Measurements from ENCODE around the gene DNAH8.
"Not testable (repeated sequence)": the region's sequence is repeated elsewhere in the genome, so short reads cannot be mapped to it uniquely, and the experiment has no call there.

Gene DNAH8

GRCh38 chr6:38750968-38751615 lies 36.0 kb downstream of the DNAH8 start:
- DNase-seq (ENCODE audit: low read depth in 2 of 2) = no peak

- no peak for DNase-seq (ENCODE audit: low read depth in 2 of 2)
These were observed 38.6 kb downstream of the DNAH8 start for GRCh38 chr6:38753707-38754106.

GRCh38 chr6:38755207-38755606 lies 40.1 kb downstream of the DNAH8 start:
- no peak for DNase-seq (ENCODE audit: low read depth in 2 of 2)

GRCh38 chr6:38755874-38756273 lies 40.8 kb downstream of the DNAH8 start:
- no peak for DNase-seq (ENCODE audit: low read depth in 2 of 2)

GRCh38 chr6:38760097-38760496 lies 45.0 kb downstream of the DNAH8 start:
- no peak for DNase-seq (ENCODE audit: low read depth in 2 of 2)

DNA sequence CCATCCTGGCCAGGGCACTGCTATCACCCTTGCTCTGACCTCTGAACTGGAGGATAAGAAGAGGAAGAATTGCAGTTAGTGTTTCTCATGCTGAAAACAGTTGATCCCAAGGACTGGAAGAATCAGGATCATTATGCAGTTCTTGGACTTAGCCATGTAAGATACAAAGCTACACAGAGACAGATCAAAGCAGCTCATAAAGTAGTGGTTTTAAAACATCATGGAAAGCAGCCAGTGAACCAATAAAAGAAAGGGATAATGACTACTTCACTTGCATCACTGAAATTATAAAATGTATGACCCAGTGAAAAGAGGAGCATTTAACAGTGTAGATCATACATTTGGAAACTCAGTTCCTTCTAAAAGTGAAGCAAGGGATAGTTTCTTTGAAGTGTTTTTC lies 47.7 kb downstream of the DNAH8 start:
- DNase-seq (ENCODE audit: low read depth in 2 of 2) = no peak

DNA sequence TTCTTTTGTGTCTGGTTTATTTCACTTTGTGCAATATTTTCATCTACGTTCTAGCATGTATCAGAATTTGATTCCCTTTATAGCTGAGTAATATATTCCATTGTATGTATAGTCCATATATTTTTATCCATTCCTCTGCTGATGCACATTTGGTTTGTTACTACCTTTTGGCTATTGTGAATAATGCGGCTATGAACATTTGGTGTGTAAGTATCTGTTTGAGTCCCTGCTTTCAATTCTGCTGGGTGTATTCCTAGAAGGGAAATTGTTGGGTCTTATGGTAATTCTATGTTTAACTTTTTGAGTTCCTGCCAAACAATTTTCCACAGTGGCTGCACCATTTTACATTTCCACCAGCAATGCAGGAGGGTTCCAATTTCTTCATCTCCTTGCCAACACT lies 52.4 kb downstream of the DNAH8 start:
- DNase-seq (ENCODE audit: low read depth in 2 of 2) = no peak

GRCh38 chr6:38773338-38773737 lies 58.2 kb downstream of the DNAH8 start:
- no peak for DNase-seq (ENCODE audit: low read depth in 2 of 2)

GRCh38 chr6:38774929-38775707 lies 60.0 kb downstream of the DNAH8 start:
- DNase-seq (ENCODE audit: low read depth in 2 of 2) = no peak

DNA sequence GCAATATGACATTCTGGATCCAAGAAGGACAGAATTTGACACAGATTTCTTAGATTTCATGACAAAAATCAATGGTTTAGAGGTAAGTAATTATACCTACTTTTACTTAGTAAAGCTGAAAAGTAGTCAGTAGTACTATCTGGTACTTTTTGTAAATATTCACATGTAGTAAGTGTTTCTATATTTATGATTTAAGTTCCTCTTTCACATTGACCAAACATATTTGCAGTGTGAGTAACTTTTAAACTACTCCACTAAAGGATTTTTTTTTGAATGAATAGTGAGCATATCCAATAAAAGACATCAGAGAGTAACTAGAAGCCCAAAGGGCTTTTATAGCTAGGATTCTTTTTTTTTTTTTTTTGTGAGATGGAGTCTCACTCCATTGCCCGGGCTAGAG lies 60.8 kb downstream of the DNAH8 start:
- DNase-seq (ENCODE audit: low read depth in 2 of 2) = no peak

GRCh38 chr6:38776515-38776914 lies 61.4 kb downstream of the DNAH8 start:
- no peak for DNase-seq (ENCODE audit: low read depth in 2 of 2)

DNA sequence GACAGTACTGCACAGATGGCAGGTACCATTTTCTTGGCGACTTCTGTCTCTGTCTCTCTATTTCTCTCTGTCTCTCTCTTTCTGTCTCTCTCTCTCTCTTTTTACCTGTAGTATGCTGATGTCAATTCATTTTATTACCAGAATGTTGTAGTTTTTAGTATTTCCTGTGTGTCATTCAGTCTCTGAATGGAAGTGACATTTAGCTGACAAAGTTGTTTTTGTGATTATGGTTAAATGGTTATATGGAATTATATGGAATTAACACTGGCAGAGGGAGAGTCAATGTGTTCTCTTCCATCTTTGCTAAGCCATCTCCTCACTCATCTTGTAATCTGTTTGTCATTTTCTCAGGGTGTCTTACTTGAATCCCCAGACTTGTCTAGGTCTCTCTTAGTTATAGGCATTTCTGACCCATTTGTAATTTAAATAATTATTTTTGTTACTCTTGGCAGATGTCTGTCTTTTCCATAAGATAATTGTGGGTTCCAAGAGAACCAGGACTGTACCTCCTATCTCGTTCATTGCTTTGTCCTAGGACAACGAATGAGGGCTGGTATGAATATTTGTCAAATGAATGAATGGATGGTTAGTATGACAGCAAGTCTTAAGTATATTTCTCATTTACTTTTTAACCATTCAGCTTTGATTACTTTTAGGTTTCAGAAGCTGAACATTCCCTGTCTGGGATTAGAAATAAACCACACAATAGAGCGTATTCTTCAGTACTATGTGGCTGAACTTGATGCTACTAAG lies 64.4 kb downstream of the DNAH8 start:
- no peak for DNase-seq (ENCODE audit: low read depth in 2 of 2)

GRCh38 chr6:38782616-38783015 lies 67.5 kb downstream of the DNAH8 start:
- DNase-seq (ENCODE audit: low read depth in 2 of 2) = no peak

DNA sequence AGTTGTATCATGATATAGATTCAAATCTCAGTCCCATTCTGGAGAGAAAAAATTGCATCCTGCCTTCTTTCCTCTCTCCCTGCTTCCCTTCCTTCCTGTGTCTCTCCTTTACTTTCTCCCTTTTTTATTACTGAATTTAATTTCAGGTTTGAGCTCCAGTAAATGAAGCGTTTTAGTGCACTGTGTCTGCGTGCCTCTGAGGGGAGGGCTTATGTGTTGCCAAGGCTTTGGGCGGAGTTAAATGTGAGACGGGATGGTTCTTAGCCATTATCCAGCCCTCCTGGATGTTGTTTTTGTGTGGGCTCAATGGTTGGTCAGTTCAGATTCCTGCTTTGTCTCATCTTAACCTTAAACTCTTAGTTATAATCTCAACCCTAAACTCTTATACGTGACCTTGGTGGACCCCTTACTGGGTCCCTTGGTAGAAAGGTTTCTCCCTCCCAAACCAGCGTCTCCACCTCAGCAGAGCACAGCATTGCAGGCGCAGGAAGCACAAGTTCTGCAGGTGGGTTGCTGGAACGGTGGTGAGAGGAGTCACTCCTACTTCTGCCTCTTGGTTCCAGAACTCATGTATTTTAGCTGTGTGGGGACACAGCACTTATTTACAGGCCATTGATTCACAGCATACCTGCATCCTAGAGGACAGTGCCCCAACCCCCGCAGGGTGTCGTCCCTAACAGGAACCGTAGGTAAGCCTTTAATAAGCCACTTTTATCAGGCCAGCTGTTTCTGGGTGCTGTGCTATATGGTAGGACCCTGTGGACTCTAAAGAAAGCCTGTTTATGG lies 68.5 kb downstream of the DNAH8 start:
- DNase-seq (ENCODE audit: low read depth in 2 of 2) = no peak

DNA sequence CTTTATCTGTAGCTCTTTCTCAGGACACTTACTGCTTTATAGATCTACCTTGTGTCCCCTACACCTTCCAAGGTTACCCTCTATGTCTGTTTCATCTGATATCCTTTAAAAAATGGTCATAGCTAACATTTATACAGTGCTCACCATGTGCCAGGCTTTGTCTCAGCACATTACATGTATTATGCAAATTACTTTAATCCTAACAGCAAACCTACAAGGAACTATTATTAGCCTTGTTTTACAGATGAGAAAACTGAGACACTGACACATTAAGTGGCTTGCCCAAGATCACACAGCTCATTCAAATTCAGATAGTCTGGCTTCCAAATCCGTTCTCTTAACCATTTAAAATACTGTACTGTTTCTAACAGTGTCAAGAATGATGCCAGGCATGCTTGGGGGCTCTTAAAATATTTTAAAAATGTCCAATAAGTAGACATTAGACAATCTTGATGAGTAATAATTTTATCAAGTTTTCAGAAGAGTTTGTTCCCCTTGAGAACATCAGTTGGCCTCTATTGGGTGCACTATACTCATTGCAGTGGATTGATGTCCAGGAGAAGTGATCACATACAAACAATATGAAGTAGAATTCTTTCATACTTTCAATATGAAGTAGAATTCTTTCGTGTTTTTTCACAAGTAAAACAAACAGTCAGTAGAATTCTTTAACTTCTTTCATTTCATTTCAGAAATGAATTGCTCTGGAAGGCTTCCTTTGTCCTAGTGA lies 69.6 kb downstream of the DNAH8 start:
- no peak for DNase-seq (ENCODE audit: low read depth in 2 of 2)

DNA sequence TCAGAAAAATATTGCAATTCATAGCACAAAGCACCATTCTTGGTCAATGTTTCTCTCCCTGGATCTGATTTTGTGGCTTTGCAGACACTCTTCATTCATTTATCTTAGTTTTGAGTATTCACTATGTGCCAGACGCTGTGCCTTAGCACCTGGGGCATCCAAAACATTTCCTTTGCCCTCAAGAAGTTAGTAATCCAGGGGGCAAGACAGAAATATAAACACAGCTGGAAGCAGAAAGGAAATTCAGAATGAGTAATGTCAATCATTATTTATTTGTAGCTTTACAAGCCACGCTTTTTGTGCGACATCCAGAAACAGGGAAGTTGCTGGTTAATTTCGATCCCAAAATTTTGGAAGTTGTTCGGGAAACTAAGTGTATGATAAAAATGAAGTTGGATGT lies 71.4 kb downstream of the DNAH8 start:
- no peak for DNase-seq (ENCODE audit: low read depth in 2 of 2)

DNA sequence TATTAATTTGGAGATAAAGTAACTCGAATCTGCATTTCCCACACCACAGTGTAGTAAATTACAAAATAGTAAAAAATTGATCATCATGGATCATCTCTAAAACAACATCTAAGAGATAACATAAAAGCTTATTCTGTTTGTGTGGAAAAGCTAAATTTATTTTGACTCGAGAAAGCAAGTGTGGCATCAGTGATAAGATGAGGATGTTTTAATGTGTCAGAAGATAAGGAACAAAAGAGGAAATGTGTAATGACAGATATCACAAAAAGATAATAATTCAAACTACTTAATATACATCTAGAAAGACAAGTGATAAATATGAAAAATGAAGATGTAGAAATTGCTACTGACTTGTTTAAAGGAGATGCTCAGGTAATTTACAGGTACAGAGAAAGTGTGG lies 74.1 kb downstream of the DNAH8 start:
- no peak for DNase-seq (ENCODE audit: low read depth in 2 of 2)

- no peak for DNase-seq (ENCODE audit: low read depth in 2 of 2)
These were observed 77.2 kb downstream of the DNAH8 start for GRCh38 chr6:38792356-38792755.

DNA sequence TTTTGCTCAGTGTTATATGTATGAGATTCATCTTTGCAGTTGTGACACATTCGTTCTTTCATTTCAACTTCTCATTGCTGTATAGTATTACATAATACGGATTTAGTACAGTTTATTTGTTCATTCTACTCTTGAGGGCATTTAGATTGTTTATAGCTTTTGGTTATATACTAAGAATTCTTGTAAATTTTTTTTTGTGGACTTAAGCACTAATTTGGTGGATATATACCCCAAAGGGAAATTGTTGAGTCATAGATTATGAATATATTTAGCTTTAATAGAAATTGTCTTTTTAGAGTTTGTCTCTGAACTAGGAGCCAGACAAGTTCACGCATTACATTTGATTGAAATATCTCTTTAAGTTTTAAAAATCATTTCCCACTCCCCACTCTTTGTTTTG lies 79.6 kb downstream of the DNAH8 start:
- no peak for DNase-seq (ENCODE audit: low read depth in 2 of 2)

GRCh38 chr6:38796006-38796405 lies 80.9 kb downstream of the DNAH8 start:
- DNase-seq (ENCODE audit: low read depth in 2 of 2) = no peak

DNA sequence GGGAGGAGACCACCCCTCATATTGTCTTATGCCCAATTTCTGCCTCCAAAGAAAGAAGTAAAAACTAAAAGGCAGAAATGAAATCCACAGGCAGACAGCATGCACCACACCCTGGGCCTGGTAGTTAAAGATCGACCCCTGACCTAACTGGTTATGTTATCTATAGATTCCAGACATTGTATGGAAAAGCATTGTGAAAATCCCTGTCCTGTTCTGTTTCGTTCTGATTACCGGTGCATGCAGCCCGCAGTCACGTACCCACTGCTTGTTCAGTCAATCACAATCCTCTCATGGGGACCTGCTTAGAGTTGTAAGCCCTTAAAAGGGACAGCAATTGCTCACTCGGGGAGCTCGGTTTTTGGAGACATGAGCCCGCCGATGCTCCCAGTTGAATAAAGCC lies 81.3 kb downstream of the DNAH8 start:
- not testable (repeated sequence) for DNase-seq (ENCODE audit: low read depth in 2 of 2)
